ENCODE data around the gene BYSL.

Gene BYSL

GRCh38 chr6:41920921-41921711, at the start of gene BYSL, which contains the start of gene MED20:
Gene BYSL (plus strand): TSS chr6:41921499. CDS start chr6:41921563, 64 bp downstream.
Gene MED20 (minus strand): TSS chr6:41921139. CDS start chr6:41921018, 121 bp downstream.
- DNase-seq, result peak; percentile 96

- DNase-seq, result no peak
Observed at GRCh38 chr6:41871691-41872090, 49.6 kb upstream of the BYSL start.

- DNase-seq, result no peak
Observed at GRCh38 chr6:41872147-41872546, 49.2 kb upstream of the BYSL start.

GRCh38 chr6:41874741-41875140, 46.6 kb upstream of the BYSL start:
- DNase-seq, result no peak

- no peak for DNase-seq
Observed at GRCh38 chr6:41877051-41877680, 44.1 kb upstream of the BYSL start.

- DNase-seq, result no peak
Observed at GRCh38 chr6:41878246-41878645, 43.1 kb upstream of the BYSL start.

- no peak for DNase-seq
Observed at GRCh38 chr6:41878961-41879405, 42.3 kb upstream of the BYSL start.

GRCh38 chr6:41881506-41881905, 39.8 kb upstream of the BYSL start:
- DNase-seq, result no peak

GRCh38 chr6:41884957-41885356, 36.3 kb upstream of the BYSL start:
- DNase-seq, result no peak

- no peak for DNase-seq
Observed at GRCh38 chr6:41885930-41886329, 35.4 kb upstream of the BYSL start.

GRCh38 chr6:41887331-41887751, 34.0 kb upstream of the BYSL start:
- no peak for DNase-seq

- DNase-seq, result no peak
Observed at GRCh38 chr6:41892921-41893564, 28.3 kb upstream of the BYSL start.

- peak; percentile 2 for DNase-seq
Observed at GRCh38 chr6:41894366-41895299, 26.7 kb upstream of the BYSL start.

- peak; percentile 89 for DNase-seq
Observed at GRCh38 chr6:41895300-41896233, 25.7 kb upstream of the BYSL start, which contains the start of gene USP49. Gene USP49 (minus strand): TSS chr6:41895375. CDS start chr6:41806983, 88,392 bp downstream.

GRCh38 chr6:41896281-41896680, 25.0 kb upstream of the BYSL start:
- no peak for DNase-seq

- no peak for DNase-seq
Observed at GRCh38 chr6:41900861-41901260, 20.4 kb upstream of the BYSL start.

GRCh38 chr6:41901882-41902519, 19.3 kb upstream of the BYSL start:
- peak; percentile 74 for DNase-seq

- DNase-seq, result no peak
Observed at GRCh38 chr6:41909727-41910126, 11.6 kb upstream of the BYSL start.

- DNase-seq, result no peak
Observed at GRCh38 chr6:41914343-41914742, 7.0 kb upstream of the BYSL start.

GRCh38 chr6:41914869-41915530, 6.3 kb upstream of the BYSL start:
- no peak for DNase-seq
